HG02885 (cell line): Measurements from ENCODE around the gene NUBPL.

Experiments used
- ATAC-seq: cut with Tn5 transposase; IDR thresholded peaks from one replicate; pipeline ENCODE4 v1.9.1; 2021; ENCODE audit warnings: mild to moderate bottlenecking; ENCODE audit not compliant: unreplicated experiment, poor library complexity

Gene NUBPL, protein sequence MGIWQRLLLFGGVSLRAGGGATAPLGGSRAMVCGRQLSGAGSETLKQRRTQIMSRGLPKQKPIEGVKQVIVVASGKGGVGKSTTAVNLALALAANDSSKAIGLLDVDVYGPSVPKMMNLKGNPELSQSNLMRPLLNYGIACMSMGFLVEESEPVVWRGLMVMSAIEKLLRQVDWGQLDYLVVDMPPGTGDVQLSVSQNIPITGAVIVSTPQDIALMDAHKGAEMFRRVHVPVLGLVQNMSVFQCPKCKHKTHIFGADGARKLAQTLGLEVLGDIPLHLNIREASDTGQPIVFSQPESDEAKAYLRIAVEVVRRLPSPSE

DNA sequence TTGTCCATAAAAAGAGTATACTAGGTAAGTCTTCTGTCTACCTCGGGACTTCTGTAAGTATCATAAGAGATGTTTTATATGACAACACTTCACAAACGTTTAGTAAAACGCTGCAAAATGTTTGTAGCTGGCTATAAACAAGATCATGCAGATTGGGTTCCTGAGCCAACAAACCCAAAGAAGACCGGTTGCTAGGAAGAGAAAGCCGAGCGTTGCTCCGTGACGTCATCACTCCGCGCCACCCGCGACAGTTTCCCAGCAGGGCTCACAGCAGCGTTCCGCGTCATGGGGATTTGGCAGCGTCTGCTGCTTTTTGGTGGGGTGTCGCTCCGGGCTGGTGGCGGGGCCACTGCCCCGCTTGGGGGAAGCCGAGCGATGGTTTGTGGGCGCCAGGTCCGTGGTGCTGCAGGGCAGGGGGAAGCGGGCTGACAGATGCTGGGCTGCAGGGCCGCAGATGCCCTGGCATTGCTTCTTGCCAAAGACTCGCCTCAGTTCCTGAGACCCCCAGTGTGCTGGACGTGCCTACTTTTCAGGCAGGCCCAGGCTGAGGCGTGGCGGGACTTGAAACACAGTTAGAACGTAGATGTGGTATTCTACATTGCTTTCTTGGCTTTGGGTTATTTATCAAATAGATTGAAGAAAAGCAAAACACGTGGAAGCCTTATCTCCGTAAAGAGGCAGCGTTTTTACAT lies at the start of gene NUBPL:
Gene NUBPL, plus strand, starts transcription at position 250 of the 692 bp plus-strand sequence. Its CDS starts 36 bp downstream, at position 286.
- peak; percentile 96 for ATAC-seq

DNA sequence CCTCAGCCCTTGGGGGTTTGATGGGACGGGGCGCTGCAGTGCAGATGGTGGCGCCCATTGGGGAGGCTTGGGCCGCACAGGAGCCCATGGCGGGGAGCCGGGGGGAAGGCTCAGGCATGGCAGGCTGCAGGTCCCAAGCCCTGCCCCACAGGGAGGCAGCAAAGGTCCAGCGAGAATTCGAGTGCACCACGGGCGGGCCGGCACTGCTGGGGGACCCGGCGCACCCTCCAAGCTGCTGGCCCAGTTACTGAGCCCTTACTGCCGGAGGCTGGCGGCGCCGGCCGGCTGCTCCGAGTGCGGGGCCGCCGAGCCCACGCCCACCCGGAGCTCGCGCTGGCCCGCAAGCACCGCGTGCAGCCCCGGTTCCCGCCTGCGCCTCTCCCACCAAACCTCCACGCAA lies 34.1 kb upstream of the NUBPL start:
- no peak for ATAC-seq

DNA sequence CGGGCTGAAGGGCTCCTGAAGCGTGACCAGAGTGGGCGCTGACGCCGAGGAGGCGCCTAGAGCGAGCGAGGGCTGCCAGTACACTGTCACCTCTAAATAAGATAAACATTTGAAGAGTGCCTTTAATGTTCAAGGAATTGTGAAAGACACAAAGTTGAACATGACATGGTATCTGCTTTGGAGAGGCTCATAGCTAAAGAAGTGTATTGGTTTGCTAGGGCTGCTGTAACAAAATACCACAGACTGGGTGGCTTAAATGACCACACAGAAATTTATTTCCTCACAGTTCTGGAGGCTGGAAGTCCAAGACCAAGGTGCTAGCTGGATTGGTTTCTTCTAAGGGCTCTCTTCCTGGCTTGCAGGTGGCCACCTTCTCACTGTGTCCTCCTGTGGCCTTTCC lies 33.7 kb upstream of the NUBPL start:
- ATAC-seq: no peak

DNA sequence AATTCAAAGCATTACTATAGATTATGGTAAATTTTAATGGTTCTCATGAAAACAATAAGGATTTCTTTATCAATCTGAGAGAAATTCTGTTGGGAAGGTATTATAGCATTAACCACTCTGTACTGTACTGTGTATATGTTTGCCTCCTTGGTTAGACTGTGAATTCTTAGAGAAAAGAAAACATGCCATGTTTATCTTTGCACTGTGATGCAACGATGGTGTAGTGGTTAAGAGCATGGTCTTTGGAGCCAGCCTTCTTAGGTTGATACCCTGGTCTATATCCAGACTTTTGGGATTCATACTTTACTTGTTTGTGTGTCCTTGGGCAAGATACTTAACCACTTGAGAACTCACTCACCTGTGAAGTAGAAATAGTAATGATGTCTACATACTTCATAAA lies 32.2 kb upstream of the NUBPL start:
- no peak for ATAC-seq

DNA sequence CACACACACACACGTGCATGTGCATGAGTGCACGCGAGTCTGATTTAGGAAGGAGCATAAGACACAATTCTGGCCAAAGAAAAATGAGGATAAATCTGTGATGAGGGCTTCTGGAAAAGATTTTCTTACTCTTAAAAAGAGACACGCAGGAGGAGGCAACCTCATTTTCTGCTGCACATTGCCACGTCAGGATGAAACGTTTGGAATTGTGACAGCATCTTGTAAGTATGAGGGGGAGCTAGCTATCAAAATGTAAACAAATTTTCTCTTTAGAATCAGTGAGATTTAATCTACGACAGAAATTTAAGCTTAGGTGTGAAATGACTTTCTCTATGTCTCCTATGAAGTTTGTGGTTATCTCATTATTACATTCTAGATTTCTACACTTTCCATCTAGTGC lies 31.1 kb upstream of the NUBPL start:
- no peak for ATAC-seq

DNA sequence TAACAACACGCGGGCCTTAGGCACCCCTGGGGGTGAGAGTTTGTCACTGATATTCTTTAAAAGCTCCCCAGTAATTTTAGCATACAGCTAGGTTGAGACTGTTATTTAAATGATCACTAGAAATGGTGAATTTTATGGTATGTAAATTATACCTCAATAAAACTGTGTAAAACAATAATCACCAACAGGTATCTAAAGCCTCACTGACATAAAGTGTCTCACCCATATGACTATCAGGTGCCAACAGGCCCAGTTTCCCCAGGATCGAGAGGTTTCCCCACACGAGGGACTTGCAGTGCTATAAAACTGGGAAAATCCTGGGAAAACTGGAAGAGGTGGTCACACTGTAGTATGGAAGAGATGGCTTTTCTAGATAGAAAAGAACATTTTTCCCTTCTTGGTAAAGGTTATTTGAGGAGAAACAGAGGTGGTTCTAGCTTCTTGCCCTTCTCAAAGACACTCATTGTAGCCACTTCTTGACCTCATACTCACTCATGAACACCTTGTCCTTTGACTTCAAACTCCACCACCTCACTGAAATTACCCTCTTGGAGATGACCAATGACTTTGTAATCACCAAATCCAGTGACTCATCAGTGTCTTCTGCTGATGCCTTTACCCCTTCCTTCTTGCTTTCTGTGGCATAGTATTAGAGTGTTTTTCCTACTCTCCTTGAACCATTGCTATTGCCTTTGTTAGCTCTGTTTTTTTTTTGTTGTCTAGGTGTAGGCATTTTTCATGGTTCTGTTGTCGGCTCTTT lies 24.8 kb upstream of the NUBPL start:
- no peak for ATAC-seq

DNA sequence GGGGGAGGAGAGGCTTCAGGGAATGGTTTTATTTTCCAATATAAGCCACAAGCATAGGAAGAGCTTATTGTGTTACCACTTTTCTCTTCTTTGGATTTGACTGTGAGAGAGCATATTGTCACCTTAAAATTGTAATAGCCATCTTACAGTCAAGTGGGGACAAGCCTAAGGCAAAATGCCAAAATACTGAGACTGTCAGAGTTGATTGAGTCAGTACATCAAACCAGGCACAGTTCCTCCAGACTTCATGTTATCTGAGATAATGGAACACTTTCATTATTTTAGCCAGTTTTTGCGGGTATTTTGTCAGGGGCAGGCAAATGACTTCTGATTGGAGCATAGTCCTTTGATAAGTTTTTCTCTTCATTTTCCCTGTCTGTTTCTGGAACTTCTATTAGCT lies 19.5 kb upstream of the NUBPL start:
- ATAC-seq: no peak

DNA sequence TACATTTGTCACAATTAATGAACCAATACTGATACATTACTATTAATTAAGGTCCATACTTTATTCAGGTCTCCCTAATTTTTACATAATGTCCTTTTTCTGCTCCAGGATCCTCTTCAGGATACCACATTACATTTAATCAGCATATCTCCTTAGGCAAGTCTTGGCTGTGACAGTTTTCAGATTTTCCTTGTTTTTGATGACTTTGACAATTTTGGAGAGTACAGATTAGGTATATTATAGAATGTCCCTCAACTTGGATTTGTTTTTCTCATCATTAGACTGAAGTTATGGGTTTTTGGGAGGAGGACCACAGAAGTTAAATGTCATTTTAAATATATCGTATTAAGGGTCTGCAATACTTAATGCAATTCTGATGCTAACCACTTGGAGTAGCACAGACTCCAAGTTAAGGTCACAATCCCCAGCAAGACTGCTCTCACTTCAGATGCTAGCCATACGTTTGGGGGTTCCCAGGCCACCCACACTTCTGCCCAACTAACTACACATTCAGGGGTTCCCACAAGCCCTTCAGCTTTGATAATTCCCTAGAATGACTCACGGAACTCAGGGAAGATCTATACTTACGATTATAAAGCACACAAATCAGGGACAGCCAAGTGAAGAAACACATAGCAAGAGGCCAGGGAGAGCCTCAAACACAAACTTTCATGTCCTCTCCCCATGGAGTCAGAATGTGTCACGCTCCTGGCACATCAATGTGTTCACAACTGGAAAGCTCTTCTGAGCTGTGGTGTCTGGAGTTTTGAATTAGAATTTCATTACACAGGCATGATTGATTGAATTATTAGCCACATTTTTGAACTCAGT lies 17.0 kb upstream of the NUBPL start:
- peak; percentile 71 for ATAC-seq

DNA sequence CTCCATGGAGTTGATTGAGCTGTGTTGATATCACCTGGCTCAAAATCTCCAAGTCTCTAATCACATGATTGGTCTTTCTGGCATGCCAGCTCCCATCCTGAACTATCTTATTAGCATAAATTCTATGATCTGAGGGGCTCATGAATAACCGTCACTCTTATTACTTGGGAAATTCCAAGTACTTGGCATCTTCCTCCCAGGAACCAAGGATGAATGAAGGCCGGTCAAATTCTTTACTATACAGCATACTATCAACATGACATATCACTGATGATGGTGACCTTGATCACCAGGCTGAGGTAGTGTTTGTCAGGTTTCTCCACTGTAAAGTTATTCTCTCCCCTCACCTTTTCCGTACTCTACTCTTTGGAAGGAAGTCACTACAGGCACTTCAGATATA lies 16.4 kb upstream of the NUBPL start:
- ATAC-seq: no peak

DNA sequence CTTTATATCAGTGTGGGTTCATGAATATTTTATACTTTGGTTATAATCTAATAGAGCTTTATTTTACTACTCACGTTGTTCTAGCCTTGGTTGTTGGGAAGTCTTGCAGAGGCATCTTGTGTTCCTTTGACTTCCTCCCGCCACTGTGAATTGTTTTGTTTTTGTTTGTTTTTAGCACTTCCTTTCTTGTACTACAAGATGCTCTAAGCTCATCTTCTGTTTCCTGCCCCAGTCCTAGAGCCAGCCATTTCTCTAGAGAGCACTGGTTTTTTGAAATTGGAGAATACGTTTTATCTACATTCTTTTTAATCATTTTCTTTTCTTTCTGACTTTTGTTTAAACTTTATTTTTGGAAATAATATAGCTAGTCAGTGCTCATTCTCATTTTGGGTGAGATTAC lies 15.9 kb upstream of the NUBPL start:
- no peak for ATAC-seq

DNA sequence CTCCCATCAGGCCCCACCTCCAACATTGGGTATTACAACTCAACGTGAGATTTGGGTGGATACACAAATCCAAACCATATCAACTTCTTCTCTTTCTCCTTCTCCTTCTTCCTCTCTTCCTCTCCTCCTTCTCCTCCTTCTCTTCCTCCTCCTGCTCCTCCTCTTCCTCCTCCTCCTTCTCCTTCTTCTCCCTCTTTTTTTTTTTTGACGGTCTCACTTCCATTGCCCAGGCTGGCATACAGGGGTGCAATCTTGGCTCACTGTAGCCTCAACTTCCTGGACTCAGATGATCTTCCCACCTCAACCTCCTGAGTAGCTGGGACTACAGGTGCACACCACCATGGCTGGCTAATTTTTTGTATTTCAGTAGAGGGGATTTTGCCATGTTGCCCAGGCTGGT lies 11.4 kb upstream of the NUBPL start:
- no peak for ATAC-seq

DNA sequence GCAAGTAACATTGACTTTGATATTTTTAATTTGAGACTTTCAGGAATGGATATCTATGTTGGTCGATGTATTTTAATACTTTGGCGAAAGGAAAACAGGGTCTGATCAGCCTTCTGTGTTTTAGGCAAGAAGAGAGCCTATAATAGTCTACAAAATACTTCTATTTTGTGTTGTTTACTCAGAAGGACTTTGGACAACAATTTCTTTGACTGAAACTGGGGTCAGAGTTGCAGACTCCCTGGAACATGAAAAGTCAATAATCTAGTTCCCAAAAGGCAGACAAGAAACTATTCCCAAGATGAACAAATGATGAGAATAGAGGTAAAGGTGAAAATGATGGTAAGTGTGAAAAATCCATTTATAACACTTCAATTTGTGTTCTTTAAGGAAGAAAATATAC lies 10.6 kb upstream of the NUBPL start:
- ATAC-seq: no peak

DNA sequence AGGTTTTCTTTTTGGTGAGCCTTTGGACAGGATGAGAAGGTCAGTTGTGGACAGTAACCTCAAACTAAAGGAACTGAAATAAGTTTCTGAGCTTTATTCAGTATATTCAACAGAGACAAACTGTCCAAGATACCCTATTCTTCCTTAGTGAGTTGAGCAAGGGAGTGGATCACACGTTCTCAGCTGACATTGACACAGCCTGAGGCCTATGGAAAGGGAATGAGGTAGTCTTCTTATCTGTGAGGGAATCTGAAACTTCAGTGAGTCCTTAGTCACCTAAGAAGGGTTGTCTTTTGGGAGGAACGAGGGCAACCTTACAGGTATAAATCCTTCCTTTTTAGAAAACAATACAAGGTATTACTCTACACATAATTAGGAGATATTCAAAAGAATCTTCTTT lies 5.0 kb upstream of the NUBPL start:
- no peak for ATAC-seq

DNA sequence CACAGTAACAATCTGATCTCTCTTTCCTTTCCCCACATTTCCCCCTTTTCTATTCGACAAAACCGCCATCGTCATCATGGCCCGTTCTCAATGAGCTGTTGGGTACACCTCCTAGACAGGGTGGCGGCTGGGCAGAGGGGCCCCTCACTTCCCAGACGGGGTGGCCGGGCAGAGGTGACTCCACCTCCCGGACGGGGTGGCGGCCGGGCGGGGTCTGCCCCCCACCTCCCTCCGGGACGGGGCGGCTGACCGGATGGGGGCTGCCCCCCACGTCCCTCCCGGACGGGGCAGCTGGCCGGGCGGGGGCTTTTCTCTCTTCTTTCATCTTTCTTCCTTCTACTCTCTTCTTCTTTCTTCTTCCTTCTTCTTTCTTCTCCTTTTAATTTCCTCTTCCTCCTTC lies 1.3 kb upstream of the NUBPL start:
- ATAC-seq: no peak

DNA sequence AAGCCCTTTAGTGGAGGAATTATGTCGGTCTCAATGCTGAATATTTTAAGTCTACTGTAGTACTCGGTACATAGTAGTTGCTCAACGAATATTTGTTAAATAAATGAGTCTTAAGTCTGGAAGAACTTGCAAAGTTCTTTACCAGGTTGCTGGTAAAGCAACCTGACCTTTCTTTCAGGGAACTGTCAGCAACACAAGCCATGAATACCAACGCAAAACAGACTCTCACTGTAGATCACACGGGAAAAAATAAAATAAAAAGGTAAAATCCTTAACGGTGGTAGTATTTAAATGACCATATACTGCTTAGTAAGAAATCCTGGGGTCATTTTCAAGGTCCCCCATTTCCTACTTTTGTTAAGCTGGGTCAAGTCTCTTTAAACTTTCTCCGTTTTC lies 447 bp upstream of the NUBPL start:
- ATAC-seq: peak; percentile 1

DNA sequence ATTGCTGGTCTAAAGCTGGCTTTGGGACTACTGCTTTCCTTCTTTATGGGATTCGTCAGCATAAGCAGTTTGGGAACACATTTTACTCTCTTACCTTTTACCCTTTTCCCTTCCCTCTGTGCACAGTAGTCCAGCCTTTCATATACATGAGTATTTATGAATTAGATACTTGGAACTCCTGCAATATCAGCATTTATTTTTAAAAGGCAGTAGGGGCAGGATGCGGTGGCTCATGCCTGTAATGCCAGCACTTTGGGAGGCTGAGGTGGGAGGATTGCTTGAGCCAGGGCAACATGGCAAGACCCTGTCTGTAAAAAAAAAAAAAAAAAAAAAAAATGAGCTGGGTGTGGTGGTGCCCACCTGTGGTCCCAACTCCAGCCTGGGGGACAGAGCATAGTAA lies 3.0 kb downstream of the NUBPL start:
- ATAC-seq: no peak

DNA sequence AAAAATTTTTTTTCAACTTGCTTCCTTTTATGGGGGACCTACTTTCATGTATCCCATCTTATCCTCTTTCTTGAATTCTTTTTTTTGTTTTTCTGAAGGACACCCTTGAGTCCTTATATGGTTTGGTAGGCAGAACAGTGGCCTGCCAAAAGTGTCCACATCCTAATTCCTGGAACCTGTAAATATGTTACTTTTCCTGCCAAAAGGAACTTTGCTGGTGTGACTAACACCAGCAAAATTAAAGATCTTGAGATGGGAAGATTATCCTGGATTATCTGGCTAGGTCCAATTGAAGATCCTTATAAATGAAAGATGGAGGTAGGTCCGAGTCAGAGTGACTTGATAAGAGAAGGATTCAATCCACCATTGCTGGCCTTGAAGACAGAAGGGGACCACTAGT lies 5.3 kb downstream of the NUBPL start:
- ATAC-seq: no peak

DNA sequence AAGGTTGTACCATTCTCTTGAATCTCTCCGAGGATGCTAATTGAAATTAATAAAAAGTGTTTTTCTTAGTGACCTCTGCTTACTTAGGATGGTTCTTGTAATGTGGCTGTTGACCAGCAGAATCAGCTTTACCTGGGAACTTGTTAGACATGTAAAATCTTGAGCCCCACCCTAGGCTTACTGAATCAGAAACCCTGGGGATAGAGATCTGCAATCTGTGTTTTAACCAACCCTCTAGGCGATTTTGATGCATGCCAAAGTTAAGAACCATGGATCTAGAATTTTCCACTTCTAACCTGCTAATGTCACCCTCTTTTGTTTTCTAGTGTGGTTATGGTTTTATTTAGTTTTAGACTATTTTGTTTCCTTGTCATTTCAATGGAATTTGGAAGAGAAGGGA lies 6.5 kb downstream of the NUBPL start:
- no peak for ATAC-seq

DNA sequence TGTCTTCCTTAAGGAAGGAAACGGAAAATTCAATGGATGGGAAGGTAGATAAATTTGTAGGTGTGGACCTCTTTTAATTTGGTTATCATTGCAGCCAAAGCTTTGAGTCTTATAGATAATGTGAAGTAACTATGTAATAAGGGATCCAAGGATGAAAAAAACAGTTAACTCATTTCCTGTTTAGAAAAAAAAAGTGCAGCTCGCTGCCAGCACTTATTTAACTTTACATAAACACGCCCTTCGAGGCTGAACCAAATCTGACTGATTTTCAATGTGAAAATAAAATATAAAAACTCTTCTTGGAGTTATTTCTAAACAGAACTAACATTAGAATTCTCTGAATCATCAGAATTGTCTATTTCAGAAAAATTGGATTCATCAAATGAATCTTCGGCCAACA lies 7.0 kb downstream of the NUBPL start:
- no peak for ATAC-seq

DNA sequence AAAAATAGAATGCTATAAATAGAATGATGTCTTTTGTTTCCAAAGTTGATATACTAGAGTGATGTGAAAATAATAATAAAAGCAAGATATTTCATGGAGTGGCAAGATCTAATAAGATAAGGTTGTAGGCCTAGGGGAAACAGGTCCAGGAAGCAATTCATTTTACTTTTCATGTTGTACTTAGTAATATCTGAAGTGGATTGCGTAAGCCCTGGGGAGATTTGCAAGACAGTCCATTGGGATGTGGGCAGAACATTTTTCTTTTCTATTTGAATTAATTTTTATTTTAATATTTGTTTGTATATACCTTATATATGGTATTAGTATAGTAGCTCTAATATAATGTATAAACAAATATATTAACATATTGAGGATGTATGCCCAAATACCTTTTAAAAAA lies 7.5 kb downstream of the NUBPL start:
- ATAC-seq: no peak

DNA sequence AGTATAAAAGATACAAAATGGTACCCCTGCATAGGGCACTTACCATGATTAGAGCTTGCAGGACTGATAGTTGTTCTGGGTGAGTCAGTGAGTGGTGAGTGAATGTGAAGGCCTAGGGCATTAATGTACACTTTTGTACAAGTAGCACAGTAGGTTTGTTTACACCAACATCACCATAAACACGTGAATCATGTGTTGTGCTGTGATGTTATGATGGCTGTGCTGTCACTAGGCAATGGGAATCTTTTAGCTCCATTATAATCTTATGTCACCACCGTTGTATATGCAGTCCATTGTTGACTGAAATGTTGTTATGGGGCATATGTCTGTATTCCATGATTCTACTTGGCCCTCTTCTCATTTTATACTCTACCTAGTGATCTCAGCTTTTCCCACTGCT lies 11.8 kb downstream of the NUBPL start:
- no peak for ATAC-seq
